Measurements from ENCODE around the gene TAF8.

- TF ChIP-seq POLR2AphosphoS5 (IDR thresholded peaks at IDR 0.05; ENCODE audit: low read depth, low read length) (no peak), REST (IDR thresholded peaks at IDR 0.05; ENCODE audit: insufficient read depth in 1 of 2, low read depth in 2 of 2, low read length in 1 of 2) (no peak), CTCF (IDR thresholded peaks at IDR 0.05) (no peak)
Observed at GRCh38 chr6:42095094-42095493, 44.8 kb downstream of the TAF8 start.

Data from Panc1 (cell line).